Hematopoietic multipotent progenitor cell treated with erythropoietin and hydrocortisone succinate and interleukin-3 and kit ligand, for 4 days (in vitro differentiated cells): ENCODE data around the gene FRYL.
"Not testable (repeated sequence)": the region's sequence is repeated elsewhere in the genome, so short reads cannot be mapped to it uniquely, and the experiment has no call there.

Experiments used
- DNase-seq: peaks from one replicate; pipeline ENCODE4 v3.0.0-alpha.2; 2015

FRYL gene

DNA sequence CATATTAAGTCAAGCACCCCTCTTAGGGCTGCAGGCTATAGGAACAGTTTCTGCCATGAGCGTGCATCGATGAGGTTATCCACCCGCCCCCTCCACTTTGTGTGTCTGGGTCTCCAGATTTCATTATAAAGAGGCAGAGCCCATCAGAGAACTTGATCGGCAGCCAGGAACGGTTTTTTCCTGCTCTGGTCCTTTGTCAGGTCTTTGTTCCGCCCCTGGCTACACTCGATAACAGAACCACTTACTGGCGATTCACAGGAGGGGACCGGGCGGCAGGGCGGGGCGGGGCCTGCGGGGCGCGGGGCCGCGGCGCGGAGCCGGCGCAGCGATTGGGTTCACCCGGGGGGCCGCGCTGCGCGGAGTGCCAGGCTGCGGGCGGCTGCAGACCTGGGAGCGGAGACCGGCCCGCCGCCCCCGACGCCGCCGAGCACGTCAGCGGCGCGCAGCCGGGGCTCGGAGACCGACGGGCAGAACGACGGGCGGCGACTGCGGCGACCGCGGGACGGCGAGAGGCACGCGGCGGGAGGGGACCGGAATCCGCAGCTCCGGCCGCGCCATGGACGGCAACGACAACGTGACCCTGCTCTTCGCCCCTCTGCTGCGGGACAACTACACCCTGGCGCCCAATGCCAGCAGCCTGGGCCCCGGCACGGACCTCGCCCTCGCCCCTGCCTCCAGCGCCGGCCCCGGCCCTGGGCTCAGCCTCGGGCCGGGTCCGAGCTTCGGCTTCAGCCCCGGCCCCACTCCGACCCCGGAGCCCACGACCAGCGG, 296.9 kb downstream of the FRYL start, which contains the start of gene SLC10A4:
SLC10A4 (plus strand) TSS at position 338 of the 771 bp plus-strand sequence; CDS start at position 557, 219 bp downstream.
- DNase-seq: peak; percentile 95

DNA sequence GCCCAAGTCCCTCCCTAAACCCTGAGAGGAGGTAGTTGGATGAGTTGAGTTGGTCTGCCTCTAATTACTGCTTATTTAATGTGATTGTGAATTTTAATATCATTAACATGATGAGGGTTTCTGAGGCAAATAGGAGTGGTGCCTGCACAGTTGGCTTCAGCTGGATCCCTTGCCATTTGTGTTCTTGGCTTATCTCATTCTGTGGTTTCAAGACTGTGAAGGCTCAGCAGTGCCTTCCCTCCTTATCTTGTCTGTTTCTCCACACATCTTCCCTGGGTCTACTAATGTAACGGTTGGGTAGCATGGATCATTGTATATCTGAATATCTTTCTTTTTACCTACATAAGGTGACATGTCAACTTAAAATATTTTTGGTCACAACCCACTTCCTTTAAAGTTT, 298.5 kb downstream of the FRYL start:
- DNase-seq: peak; percentile 94

DNA sequence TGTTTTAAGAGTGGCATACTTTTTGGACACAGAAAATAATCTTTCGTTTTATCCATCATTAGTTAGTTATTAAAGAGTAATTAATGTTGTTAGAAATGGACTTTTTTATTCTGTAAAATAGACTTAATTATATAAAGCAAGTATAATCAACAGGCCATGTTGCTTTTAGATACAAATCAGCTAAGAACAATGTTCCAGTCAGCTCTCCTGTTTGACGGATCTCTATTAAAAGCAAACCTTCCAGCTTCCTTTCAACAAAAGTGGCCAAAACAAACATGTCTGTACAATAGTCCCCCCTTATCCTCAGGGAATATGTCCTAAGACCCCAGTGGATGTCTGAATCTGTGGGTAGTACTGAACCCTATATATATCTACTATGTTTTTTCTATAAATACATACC, 301.8 kb downstream of the FRYL start:
- DNase-seq: no peak

- no peak for DNase-seq
Measured at GRCh38 chr4:48475770-48476169, 304.3 kb downstream of the FRYL start.

- no peak for DNase-seq
Measured at GRCh38 chr4:48472794-48473193, 307.3 kb downstream of the FRYL start.

GRCh38 chr4:48470570-48470969, 309.5 kb downstream of the FRYL start:
- no peak for DNase-seq

DNA sequence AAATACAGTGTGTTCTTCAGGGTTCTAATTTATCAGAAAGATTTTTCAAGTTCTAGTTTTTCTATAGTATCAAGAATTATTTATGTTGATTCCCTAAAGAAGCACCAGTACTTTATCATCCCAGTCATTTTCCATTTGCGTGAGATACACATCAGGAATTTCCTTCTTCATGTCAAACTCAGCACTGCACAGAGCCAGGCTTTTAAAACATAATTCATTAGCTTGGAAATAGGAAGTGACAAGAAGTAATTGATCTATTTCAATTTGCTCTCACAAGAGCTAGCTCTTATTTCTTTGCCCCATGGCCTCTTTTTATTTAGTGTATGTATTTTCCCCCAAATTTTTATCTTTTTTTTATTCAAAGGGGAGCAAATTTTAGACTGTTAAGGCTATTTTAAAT, 309.9 kb downstream of the FRYL start:
- no peak for DNase-seq

- DNase-seq: no peak
Measured at GRCh38 chr4:48467891-48468290, 312.2 kb downstream of the FRYL start.

- DNase-seq: no peak
Measured at GRCh38 chr4:48467442-48467841, 312.6 kb downstream of the FRYL start.

DNA sequence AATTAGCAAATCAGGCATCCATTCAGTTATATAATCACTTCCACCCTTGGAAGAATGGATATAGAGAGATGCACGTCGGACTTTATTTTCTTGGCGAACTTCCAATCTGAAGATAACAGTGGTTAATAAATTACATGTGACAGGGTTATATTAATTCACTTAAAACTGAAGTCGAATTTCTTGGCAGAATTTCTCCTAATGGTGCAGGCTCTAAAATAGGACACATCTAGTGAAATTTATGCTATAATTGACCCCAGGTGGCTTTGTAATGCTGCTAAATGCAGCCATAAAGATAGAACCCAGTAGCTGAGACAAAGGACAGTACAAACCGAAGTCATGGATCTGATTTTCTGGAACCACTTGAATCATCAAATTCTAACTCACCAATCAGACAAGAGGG, 317.7 kb downstream of the FRYL start:
- DNase-seq: no peak

- no peak for DNase-seq
Measured at GRCh38 chr4:48461000-48461399, 319.1 kb downstream of the FRYL start.

GRCh38 chr4:48454591-48454990, 325.5 kb downstream of the FRYL start:
- no peak for DNase-seq

DNA sequence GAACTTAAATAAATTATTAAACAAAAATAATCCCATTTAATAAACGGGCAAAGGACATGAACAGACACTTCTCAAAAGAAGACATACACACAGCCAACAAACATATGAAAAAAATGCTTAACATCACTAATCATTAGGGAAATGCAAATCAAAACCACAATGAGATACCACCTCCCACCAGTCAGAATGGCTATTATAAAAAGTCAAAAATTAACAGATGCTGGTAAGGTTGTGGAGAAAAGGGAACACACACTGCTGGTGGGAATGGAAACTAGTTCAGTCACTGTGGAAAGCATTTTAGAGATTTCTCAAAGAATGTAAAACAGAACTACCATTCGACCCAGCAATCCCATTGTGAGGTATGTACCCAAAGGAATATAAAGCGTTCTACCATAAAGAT, 328.4 kb downstream of the FRYL start:
- DNase-seq: not testable (repeated sequence)

DNA sequence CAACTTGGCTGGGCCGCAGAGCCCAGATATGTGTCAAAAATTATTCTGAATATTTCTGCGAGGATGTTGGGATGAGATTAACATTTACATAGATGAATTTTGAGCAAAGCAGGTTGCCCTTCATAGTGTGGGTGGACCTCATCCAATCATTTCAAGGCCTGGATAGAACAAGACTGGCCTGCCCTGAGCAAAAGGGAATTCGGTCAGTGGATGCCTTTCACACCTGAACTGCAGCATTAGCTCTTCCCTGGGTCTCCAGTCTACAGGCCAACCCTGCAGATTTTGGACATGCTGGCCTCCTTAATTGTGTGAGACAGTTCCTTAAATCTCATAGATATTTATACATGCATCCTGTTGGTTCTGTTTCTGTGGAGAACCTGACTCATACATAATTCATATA, 329.3 kb downstream of the FRYL start:
- DNase-seq: no peak

- no peak for DNase-seq
Measured at GRCh38 chr4:48449151-48449550, 330.9 kb downstream of the FRYL start.
